HCT116 (cell line): ENCODE results near the gene RAI1.

ENCODE experiments used
- CBX3 ChIP-seq: IDR thresholded peaks from 2 replicates; pipeline ENCODE4 v1.6.1; 2012; ENCODE audit warnings: low read depth
- EZH2phosphoT487 ChIP-seq: fragments of 200-600 bp; IDR thresholded peaks from 2 replicates; pipeline ENCODE4 v1.6.1; 2018; ENCODE audit warnings: antibody characterized with exemption, borderline replicate concordance
- JUND ChIP-seq: IDR thresholded peaks from 2 replicates; pipeline ENCODE4 v1.6.1; 2012
- POLR2A ChIP-seq: IDR thresholded peaks from 2 replicates; pipeline ENCODE4 v1.7.0; 2011; ENCODE audit warnings: borderline replicate concordance; ENCODE audit not compliant: insufficient read depth, insufficient read length; ENCODE audit errors: extremely low read depth
- TCF7L2 ChIP-seq: IDR thresholded peaks from 2 replicates; pipeline ENCODE4 v1.7.0; 2011; ENCODE audit warnings: borderline replicate concordance, inconsistent platforms; ENCODE audit not compliant: insufficient read depth, insufficient read length; ENCODE audit errors: extremely low read depth
- YY1 ChIP-seq: IDR thresholded peaks from 2 replicates; pipeline ENCODE4 v1.6.1; 2011; ENCODE audit warnings: low read length, low read depth, moderate library complexity, mild to moderate bottlenecking; ENCODE audit not compliant: insufficient replicate concordance; ENCODE audit errors: extremely low read depth
- ZNF274 ChIP-seq: fragments of 200-500 bp; sonication (Bioruptor generic); IDR thresholded peaks from 2 replicates; pipeline ENCODE4 v1.6.1; 2014; ENCODE audit warnings: mild to moderate bottlenecking, low read depth, low read length, inconsistent platforms
- TF ChIP-seq, protein P1 (sequence below), 3 experiments: fragments of 200-600 bp in 1 of 3; sonication (generic) in 1 of 3; IDR thresholded peaks in 2 of 3; conservative IDR thresholded peaks in 1 of 3; 2 replicates each; pipeline ENCODE4 v1.5.1; 2012 to 2017; ENCODE audit warnings: low read depth in 2 of 3, low read length in 2 of 3, antibody characterized with exemption in 1 of 3, borderline replicate concordance in 1 of 3, control low read depth in 1 of 3, mild to moderate bottlenecking in 1 of 3, mixed read lengths in 1 of 3, mixed run types in 1 of 3, moderate library complexity in 1 of 3; ENCODE audit not compliant: insufficient read depth in 1 of 3
- TF ChIP-seq, protein P2 (sequence below): IDR thresholded peaks from 2 replicates; pipeline ENCODE4 v1.6.1; 2012

DNA sequence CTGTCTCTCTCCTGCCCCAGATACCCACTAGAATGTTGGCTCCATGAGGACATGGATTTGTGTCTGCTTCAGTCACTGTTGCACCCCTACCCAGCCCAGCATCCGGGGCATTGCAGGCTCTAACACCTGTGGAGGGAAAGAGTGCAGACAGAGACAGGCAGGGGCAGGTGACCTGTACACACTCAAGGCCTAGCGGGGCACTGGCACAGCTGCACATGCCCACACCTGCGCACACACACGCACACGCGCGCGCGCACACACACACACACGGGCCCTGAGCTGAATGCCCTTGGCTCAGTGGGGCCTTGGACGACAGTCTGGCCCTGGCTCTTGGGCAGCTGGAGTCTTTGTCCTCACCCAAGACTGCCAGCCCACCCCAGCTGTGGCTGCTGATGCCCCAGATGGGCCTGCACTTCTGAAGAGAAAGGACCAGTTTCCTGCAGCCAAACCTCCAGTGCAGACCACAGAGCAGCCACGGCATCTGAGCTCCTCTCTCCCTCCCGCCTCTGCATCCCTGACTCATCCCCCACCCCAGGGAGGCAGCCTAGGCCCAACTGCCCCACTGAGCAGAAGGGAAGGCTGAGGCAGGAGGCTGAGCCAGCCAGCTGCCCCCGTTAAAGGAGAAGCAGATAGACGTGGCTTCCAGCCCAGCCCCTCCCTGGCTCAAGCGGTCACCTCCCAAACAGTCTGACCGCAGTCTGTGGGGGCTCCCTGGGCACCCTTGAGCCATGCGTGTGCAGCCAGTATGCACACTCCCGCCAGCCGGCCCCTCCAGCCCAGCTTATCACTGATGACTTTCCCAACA is 12.3 kb upstream of the RAI1 start:
- TF ChIP-seq POLR2A (no peak), CBX3 (no peak), YY1 (no peak), ZNF274 (no peak), JUND (no peak), EZH2phosphoT487 (no peak), TCF7L2 (no peak)
- TF ChIP-seq, protein P1, sequence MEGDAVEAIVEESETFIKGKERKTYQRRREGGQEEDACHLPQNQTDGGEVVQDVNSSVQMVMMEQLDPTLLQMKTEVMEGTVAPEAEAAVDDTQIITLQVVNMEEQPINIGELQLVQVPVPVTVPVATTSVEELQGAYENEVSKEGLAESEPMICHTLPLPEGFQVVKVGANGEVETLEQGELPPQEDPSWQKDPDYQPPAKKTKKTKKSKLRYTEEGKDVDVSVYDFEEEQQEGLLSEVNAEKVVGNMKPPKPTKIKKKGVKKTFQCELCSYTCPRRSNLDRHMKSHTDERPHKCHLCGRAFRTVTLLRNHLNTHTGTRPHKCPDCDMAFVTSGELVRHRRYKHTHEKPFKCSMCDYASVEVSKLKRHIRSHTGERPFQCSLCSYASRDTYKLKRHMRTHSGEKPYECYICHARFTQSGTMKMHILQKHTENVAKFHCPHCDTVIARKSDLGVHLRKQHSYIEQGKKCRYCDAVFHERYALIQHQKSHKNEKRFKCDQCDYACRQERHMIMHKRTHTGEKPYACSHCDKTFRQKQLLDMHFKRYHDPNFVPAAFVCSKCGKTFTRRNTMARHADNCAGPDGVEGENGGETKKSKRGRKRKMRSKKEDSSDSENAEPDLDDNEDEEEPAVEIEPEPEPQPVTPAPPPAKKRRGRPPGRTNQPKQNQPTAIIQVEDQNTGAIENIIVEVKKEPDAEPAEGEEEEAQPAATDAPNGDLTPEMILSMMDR (IDR thresholded peaks at IDR 0.05 in 2 of 3, conservative IDR thresholded peaks at IDR 0.05 in 1 of 3; ENCODE audit: borderline replicate concordance in 1 of 3, insufficient read depth in 1 of 3, low read depth in 2 of 3, low read length in 2 of 3), result no peak
- TF ChIP-seq, protein P2, sequence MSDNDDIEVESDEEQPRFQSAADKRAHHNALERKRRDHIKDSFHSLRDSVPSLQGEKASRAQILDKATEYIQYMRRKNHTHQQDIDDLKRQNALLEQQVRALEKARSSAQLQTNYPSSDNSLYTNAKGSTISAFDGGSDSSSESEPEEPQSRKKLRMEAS, result no peak
